IMR-90 (cell line): ENCODE measurements around the gene SEPTIN5. TPM values are rescaled to one million over a fixed set of nuclear protein-coding genes. Genes with fewer than 3 reads are reported as not detected.

Experiments
- MAFK ChIP-seq: IDR thresholded peaks from 2 replicates; pipeline ENCODE4 v1.6.1; 2012; ENCODE audit warnings: low read depth, low read length, improper control_type of control experiment
- RFX5 ChIP-seq: IDR thresholded peaks from 2 replicates; pipeline ENCODE4 v1.8.0; 2012; ENCODE audit warnings: low read depth, mild to moderate bottlenecking, low read length, moderate library complexity
- polyA plus RNA-seq, 3 experiments: library from polyadenylated mRNA; depleted of rRNA; stranded (reverse); fragments of >200 nt; gene quantifications; 2 replicates each; pipeline ENCODE4 v1.2.3, GENCODE V29; 2012; ENCODE audit warnings: low replicate concordance in 1 of 3
- total RNA-seq: library from RNA; depleted of rRNA; stranded (reverse); fragments of >200 nt; gene quantifications from 2 replicates; pipeline ENCODE4 v1.2.3, GENCODE V29; 2012
- TF ChIP-seq, protein P1 (sequence below): fragments of 150-350 bp; IDR thresholded peaks from 2 replicates; pipeline ENCODE4 v1.6.1; 2016; ENCODE audit warnings: low read depth, mild to moderate bottlenecking, low read length, moderate library complexity, borderline replicate concordance

Gene SEPTIN5
- total and polyA plus RNA-seq, 2 of the 4 experiments (the other 2 are of a cell fraction), result 16.8 to 20.7 TPM

DNA sequence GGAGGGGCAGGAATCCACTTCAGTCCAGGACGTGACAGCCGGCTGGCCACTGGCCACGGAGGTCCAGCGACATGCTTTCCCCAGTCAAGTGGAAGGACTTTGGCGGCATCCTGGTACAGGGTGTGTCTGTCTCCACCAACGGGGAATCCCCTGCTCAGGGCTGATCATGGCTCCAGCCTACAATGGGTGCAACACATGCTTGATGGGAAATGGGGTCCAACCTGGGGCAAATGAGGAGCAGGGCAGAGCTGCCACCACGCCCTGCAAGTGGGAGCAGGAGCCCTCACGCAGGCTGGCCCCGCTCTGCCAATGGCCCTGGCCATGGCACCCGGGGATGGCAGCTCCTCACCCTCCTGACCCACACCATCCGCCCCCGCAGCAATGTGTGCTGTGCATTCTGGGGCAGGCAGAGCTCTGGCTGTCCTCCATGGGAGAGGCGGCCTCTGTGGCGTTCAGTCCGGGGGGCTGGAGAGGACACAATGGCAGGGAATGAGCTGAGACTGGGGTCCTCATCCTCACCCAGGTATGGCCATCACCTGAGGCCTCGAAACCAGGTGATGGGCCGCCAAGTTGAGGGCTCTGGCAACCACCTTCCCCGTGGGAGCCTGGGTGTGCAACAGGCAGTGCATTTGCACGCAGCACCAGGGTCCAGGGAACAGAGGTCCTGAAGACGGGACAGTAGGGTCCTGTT is 5.8 kb upstream of the SEPTIN5 start (continued):
- TF ChIP-seq MAFK, result no peak
- TF ChIP-seq RFX5, result no peak
- TF ChIP-seq, protein P1, sequence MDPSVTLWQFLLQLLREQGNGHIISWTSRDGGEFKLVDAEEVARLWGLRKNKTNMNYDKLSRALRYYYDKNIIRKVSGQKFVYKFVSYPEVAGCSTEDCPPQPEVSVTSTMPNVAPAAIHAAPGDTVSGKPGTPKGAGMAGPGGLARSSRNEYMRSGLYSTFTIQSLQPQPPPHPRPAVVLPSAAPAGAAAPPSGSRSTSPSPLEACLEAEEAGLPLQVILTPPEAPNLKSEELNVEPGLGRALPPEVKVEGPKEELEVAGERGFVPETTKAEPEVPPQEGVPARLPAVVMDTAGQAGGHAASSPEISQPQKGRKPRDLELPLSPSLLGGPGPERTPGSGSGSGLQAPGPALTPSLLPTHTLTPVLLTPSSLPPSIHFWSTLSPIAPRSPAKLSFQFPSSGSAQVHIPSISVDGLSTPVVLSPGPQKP, result no peak
